Activated CD4-positive, alpha-beta T cell treated with anti-CD3 and anti-CD28 coated beads, Interleukin-2, amount 50 U/mL, for 16 hours (primary cell): ENCODE results near the gene ACIN1.

Experiments
- DNase-seq: peaks from one replicate; pipeline ENCODE4 v3.0.0-alpha.2; 2020

The ACIN1 gene

DNA sequence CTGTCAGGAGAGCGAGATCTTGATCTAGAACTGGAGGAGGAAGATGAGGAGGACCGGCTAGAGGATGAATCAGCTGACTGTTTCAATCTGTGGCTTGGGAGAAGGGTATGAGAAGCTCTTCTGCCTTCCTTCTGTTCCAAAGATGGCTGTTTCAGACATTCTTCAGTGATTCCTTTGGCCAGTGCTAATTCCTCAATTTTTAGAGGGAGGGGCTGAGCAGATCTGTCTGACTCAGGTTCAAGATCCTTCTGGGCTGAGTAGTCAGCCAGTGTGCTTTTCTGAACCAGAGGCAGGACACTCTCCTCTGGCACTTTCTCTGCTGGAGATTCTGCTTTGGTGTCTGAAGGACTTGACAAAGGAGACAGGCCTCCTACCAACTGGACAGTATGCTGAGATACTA, 15.2 kb downstream of the ACIN1 start:
- DNase-seq, result no peak

DNA sequence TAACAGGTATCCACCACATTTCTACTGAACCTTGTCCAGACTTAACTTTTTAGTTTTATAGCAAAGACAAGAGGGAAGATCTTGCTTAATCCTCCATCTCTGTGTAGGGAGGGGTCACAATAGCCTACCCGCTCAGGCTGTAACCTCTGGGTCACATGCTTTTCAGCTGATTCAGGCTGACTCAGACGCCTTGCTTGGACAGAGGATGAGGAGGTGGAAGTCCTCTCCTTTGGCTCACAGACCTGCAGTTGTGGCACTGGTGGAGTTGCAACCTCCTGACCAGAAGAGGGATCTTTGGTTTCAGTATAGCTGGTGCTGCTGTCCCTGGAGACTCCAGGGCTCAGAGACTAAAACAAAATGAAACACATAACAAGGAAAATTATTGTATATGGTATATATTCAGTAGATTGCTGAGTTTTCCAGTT, 16.2 kb downstream of the ACIN1 start:
- DNase-seq, result no peak

DNA sequence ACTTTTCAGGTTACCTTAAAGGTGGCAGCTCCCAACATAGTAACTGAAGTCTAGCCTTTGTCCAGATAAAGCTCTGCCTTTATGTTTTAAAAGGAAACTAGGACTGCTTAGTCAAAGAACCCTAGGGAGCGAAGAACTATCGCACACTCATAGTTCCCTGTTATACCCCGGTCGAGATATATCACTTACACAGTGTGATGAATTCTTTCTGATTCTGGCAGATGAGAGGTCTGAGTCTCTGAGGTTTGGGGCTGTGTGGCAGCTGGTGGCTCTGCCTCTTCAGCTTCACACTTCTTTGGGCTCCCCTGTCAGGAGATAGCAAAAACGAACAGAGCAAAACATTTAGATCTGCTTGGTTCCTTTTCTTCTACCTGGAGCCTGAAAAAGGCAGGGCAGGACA, 17.0 kb downstream of the ACIN1 start:
- no peak for DNase-seq

DNA sequence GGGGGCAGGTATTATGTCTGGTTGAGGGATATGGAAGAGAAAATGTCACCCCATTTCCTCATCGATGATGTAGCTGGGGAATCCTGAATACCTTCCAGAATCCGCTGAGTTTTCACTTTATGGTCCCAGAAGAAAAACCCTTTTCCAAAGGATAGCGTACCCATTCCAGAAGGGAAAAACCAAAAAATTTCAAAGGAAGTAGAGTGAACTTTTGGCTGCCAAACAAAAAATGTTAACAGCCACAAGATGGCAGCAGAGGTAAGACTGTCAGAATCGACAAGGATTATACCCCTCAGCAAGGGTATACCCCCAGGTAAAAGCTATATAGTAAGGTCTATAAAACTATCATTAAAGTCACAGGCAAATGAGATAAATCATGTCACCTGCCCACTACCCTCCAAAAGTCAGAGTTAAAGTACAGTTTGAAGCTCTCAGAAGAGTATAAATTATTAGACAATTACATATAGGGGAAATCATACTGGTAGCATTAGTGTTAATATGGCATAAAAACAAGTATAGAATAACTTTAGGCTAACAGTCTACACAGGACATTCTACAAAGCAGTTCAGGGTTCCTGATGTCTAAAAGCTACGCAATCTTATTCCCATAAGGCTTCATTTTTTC, 18.0 kb downstream of the ACIN1 start:
- peak; percentile 44 for DNase-seq

- no peak for DNase-seq
These were observed 20.0 kb downstream of the ACIN1 start for GRCh38 chr14:23074906-23075305.

GRCh38 chr14:23071921-23072539, 22.9 kb downstream of the ACIN1 start:
- DNase-seq, result no peak

DNA sequence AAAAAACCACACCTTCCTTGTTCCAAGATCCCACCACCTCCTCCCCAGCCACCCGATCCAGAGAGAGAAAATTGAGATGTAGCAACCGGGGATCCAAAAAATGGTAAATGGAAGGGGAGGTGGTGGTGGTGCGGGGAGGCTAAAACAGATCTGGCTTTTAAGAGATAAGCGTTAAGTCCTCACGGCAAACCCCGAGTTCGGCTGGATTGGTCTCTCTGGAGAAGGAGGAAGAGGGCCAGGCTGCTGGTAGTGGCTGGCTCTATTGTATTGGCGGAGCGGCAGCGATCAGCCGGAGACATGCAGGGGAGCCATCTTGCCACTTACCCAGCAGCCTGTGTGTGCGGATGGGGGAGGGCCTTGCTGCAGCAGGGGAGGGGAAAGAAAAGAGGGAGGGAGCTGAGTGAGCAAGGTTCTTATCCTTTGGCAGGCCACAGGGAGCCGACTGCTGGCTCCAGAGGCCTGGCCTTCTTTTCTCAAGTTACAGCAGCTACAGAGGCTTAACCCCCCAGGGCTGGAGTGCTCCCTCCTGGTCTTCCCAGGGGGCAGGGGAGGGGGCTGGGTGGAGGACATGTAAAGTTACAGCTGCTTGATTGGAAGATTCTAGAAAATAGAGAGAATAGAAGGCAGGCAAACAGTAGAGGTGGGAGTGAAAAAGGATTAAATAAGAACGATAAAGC, 23.6 kb downstream of the ACIN1 start:
- DNase-seq, result peak; percentile 90

GRCh38 chr14:23070262-23071129, 24.4 kb downstream of the ACIN1 start:
- DNase-seq, result no peak

DNA sequence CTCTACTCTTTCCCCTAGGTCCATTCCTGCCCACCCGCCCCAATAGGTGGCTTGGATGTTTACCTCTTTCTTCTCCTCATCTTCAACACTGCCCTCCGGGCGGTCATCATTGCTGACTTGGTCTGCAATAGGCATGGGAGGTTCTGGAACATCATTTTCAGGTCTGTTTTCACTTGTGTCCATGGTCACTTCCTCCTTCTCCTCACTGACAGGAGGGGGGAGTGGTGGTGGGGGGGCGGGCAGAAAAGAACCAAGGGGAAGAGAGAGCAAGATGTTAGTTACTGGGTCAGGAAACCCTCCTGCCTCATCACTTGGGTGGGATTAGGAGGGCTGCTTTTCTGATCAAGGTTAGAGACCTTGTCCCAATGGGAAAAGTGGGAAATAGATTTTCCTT, 25.5 kb downstream of the ACIN1 start:
- no peak for DNase-seq

GRCh38 chr14:23068789-23069412, 26.0 kb downstream of the ACIN1 start:
- peak; percentile 86 for DNase-seq

- no peak for DNase-seq
These were observed 26.8 kb downstream of the ACIN1 start for GRCh38 chr14:23067847-23068788.

DNA sequence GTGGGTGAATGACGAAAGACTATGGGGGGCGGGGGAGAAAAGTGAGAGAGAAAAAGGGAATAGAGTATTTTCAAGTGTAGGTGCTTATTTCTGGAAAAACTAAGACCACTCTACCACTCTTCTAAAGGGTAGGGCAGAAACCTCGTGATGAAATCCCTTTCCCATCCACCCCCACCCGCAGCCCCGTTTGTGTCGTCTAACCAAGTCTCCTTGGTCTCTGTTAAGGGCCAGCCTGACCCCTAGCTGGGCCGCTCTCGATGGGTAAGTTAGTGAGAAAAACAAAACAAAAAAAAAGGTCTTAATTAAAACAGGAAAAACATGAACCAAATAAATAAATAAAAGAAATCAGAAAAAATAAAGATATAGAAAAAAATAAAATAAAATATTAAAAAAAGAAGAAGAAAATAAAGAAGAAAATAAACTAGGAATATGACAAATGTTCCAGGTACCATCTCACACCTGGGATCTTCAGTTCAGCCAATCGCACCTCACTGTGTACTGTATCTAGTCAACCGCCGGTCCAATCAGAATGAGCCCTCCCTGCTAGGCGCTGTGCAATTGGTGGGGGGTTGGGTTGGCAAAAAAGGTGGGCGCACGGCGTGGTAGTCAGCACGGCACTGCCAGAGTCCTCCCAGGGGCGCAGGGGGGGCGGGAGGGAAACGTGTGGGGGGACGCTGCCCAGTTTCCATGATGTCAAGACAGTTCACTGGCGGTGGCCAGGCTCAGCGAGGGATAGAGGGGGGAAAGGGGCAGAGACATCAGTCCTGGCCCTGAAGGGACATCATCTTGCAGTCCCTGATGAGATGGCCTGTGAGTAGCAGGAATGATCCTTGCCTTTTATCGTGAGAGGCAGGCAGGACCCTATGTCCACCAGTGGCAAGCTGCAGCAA, 27.8 kb downstream of the ACIN1 start:
- DNase-seq, result no peak

GRCh38 chr14:23066368-23066767, 28.6 kb downstream of the ACIN1 start:
- DNase-seq, result no peak

- DNase-seq, result no peak
These were observed 31.3 kb downstream of the ACIN1 start for GRCh38 chr14:23063601-23064000.

- DNase-seq, result no peak
These were observed 32.9 kb downstream of the ACIN1 start for GRCh38 chr14:23062002-23062401.

GRCh38 chr14:23060536-23061260, 34.2 kb downstream of the ACIN1 start:
- DNase-seq, result no peak

GRCh38 chr14:23058654-23059504, 36.1 kb downstream of the ACIN1 start:
- DNase-seq, result no peak

DNA sequence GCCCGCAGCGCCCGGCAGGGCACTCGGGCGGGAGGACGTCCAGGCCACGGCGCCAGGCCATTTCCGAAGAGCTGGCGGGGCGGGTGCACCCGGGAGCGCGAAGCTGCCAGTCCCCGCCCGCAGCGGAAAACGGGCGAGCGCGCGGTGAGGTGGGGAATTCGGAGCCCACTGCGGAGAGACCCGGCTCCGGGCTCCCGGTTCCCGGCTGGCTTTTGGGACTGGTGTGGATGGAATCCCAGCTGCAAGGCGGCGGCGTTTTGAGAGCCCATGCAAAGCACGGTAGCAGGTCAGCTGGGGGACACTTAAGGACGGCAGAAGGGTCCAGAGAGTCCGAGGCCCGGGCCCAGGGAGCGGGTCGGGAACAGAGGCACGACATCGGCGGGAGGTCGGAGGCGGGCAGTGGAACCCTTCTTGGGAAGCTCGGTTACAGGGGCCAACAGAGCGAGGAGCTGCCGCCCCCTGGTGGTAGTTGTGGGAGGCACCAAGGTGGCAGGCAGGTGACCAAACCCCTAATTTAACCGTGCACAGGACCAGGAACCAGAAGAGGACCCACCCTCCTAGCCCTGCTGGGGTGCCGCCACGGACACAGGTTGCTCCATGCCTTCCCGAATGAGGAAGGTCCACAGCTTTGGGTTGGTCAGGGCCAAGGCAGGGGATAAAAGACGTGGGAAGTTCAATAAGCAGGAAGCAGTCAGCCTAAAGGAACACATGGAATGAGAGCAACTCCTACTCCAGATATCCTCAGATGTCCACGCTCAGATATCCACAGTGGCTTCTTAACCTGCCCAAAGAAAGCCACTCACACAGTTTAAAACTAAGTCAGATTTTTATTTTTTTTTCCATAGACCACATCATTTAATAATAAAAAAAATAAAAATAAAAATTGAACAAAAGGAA, 36.9 kb downstream of the ACIN1 start:
- peak; percentile 88 for DNase-seq
